MM.1S (cell line): ENCODE results near the gene CALY.

Experiments
- DNase-seq: peaks from one replicate; pipeline ENCODE4 v3.0.0-alpha.2; 2015
- H2AFZ ChIP-seq: fragments of 300-600 bp; sonication (generic); 2 replicates; pipeline ENCODE4 v1.6.0; 2016; ENCODE audit warnings: antibody characterized with exemption, low read length
- H3F3A ChIP-seq: fragments of 300-600 bp; sonication (generic); 2 replicates; pipeline ENCODE4 v1.6.1; 2016; ENCODE audit warnings: mild to moderate bottlenecking, antibody characterized with exemption, low read length, moderate library complexity, mixed read lengths; ENCODE audit not compliant: insufficient read depth
- H3K27ac ChIP-seq: fragments of 300-600 bp; sonication (generic); 2 replicates; pipeline ENCODE4 v1.5.1; 2016; ENCODE audit warnings: mild to moderate bottlenecking, low read length
- H3K27me3 ChIP-seq: fragments of 300-600 bp; sonication (generic); replicated peaks from 2 replicates; pipeline ENCODE4 v1.6.0; 2016; ENCODE audit warnings: low read length; ENCODE audit not compliant: insufficient read depth
- H3K36me3 ChIP-seq: fragments of 300-600 bp; sonication (generic); replicated peaks from 2 replicates; pipeline ENCODE4 v1.6.1; 2016; ENCODE audit warnings: mild to moderate bottlenecking, low read length, mixed read lengths; ENCODE audit not compliant: insufficient read depth
- H3K4me1 ChIP-seq: fragments of 300-600 bp; sonication (generic); 2 replicates; pipeline ENCODE4 v1.6.1; 2016; ENCODE audit warnings: low read length, mixed read lengths
- H3K4me2 ChIP-seq: fragments of 300-600 bp; sonication (generic); 2 replicates; pipeline ENCODE4 v1.6.0; 2016; ENCODE audit warnings: low read depth, low read length
- H3K4me3 ChIP-seq: fragments of 300-600 bp; sonication (generic); 2 replicates; pipeline ENCODE4 v1.5.1; 2016; ENCODE audit warnings: low read length, mixed read lengths
- H3K79me2 ChIP-seq: fragments of 300-600 bp; sonication (generic); 2 replicates; pipeline ENCODE4 v1.6.1; 2016; ENCODE audit warnings: mixed run types, low read length, mixed read lengths
- H3K9ac ChIP-seq: fragments of 300-600 bp; sonication (generic); 2 replicates; pipeline ENCODE4 v1.6.1; 2016; ENCODE audit warnings: low read length, mixed read lengths
- H3K9me2 ChIP-seq: fragments of 300-600 bp; sonication (generic); replicated peaks from 2 replicates; pipeline ENCODE4 v1.6.1; 2016; ENCODE audit warnings: mild to moderate bottlenecking, low read length, mixed read lengths; ENCODE audit not compliant: insufficient read depth
- H3K9me3 ChIP-seq: fragments of 300-600 bp; sonication (generic); replicated peaks from 2 replicates; pipeline ENCODE4 v1.6.1; 2016; ENCODE audit warnings: mild to moderate bottlenecking, low read length, mixed read lengths; ENCODE audit not compliant: insufficient read depth
- H4K20me1 ChIP-seq: fragments of 300-600 bp; sonication (generic); 2 replicates; pipeline ENCODE4 v1.6.1; 2016; ENCODE audit warnings: mild to moderate bottlenecking, low read length, moderate library complexity, mixed read lengths; ENCODE audit not compliant: insufficient read depth
- CTCF ChIP-seq: fragments of 300-600 bp; sonication (generic); IDR thresholded peaks from 2 replicates; pipeline ENCODE4 v1.5.1; 2016; ENCODE audit warnings: antibody characterized with exemption, low read length, mixed read lengths
- EZH2 ChIP-seq: fragments of 300-600 bp; sonication (generic); optimal IDR thresholded peaks from 2 replicates; pipeline ENCODE3; 2017; ENCODE audit warnings: low read depth, mild to moderate bottlenecking, antibody characterized with exemption, low read length, mixed read lengths
- EZH2phosphoT487 ChIP-seq: fragments of 300-600 bp; sonication (generic); IDR thresholded peaks from 2 replicates; pipeline ENCODE4 v1.6.1; 2018; ENCODE audit warnings: antibody characterized with exemption, low read length

The CALY gene

DNA sequence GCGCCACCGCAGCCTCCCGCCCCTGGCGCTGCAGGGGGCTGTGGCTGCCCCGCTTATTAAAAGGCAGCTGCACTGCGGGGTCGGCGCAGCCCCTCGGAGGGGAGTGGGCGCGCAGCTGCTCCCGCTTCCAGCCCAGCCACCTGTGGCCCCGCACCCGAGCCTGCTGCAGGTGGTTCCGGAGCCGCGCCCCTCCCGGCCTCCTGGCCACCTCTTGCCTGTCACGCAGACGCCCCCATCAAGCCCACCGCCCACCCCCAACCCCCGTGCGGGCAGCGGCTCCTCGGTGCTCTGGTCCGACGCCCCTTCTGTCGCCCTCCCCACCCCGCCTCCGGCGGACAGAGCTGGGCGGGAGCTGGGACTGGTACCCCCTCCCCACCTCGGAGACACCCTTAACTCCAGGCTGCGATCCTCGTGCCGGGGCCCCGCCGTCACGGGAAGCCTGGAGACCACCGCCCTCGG, 549 bp downstream of the CALY start:
- Histone ChIP-seq H3K79me2 (no peaks in the 10 kb centered on the region), H4K20me1 (no peaks in the 10 kb centered on the region), H3K4me1 (no peaks in the 10 kb centered on the region), H3K9ac (no peak overlapping the region), H3K4me2 (no peak overlapping the region), H3K9me2 (no peaks in the 10 kb centered on the region), H3K36me3 (no peaks in the 10 kb centered on the region), H3K9me3 (no peaks in the 10 kb centered on the region), H3F3A (no peaks in the 10 kb centered on the region), H3K27ac (no peak overlapping the region), H2AFZ (no peak overlapping the region), H3K4me3 (no peak overlapping the region), H3K27me3 (peaks cover 48% of the 10 kb centered on the region)
- no peak for DNase-seq
- TF ChIP-seq CTCF: no peak
- TF ChIP-seq EZH2: no peak
- no peak for TF ChIP-seq EZH2phosphoT487

GRCh38 chr10:133335246-133336117, 1.2 kb downstream of the CALY start:
- TF ChIP-seq EZH2phosphoT487 (no peak), CTCF (no peak), EZH2 (no peak)
- Histone ChIP-seq H3K27ac (no peak overlapping the region), H4K20me1 (no peaks in the 10 kb centered on the region), H3K9me2 (no peaks in the 10 kb centered on the region), H3F3A (no peaks in the 10 kb centered on the region), H3K36me3 (no peaks in the 10 kb centered on the region), H3K4me1 (no peaks in the 10 kb centered on the region), H3K79me2 (no peaks in the 10 kb centered on the region), H3K4me3 (no peak overlapping the region), H3K27me3 (peaks cover 47% of the 10 kb centered on the region), H2AFZ (no peak overlapping the region), H3K9ac (no peak overlapping the region), H3K9me3 (no peaks in the 10 kb centered on the region), H3K4me2 (peak overlapping the region; percentile 27; the same call in 1 of the 2 replicates)
- no peak for DNase-seq

- Histone ChIP-seq H3K27ac (no peak overlapping the region), H3K9me2 (no peaks in the 10 kb centered on the region), H3K27me3 (peaks cover 39% of the 10 kb centered on the region), H3F3A (no peaks in the 10 kb centered on the region), H2AFZ (no peak overlapping the region), H3K9me3 (no peaks in the 10 kb centered on the region), H3K79me2 (no peaks in the 10 kb centered on the region), H4K20me1 (no peaks in the 10 kb centered on the region), H3K4me3 (no peak overlapping the region), H3K4me2 (no peak overlapping the region), H3K36me3 (no peaks in the 10 kb centered on the region), H3K4me1 (no peaks in the 10 kb centered on the region), H3K9ac (no peak overlapping the region)
- TF ChIP-seq CTCF (no peak), EZH2phosphoT487 (no peak), EZH2 (no peak)
- DNase-seq: no peak
These were observed 2.0 kb downstream of the CALY start for GRCh38 chr10:133334503-133335245.
